ENCODE data around the gene OVAAL.

DNA sequence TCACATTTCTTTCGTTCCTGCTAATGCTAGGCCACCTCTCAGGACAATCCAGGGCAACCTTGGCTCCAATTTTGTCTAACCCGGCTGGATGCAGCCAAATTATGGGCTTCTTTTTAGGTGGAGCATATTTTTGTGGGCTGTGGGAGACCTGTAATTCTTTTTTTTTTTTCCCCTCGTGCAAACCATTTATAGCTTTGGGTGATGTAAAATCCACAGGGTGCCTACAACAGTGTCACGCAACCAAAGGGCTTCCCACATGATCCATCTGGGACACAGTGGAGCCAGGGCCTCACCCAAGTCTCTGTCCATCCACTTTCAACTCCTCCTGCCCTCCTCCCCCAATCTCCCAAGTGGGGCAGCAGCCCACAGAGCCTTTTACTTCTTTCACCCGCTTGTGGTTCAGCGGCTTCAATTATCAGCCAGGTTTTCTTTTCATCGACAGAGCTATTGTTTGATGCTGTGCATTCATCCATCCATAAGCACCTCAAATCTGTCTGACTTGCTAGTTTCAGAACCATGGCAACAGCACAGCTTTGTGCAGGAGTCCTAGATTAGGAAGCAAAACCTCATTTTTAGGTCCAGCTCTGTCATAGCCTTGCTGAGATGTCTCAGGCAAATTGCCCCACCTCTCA is 10.0 kb upstream of the OVAAL start:
- TF ChIP-seq, protein P1, sequence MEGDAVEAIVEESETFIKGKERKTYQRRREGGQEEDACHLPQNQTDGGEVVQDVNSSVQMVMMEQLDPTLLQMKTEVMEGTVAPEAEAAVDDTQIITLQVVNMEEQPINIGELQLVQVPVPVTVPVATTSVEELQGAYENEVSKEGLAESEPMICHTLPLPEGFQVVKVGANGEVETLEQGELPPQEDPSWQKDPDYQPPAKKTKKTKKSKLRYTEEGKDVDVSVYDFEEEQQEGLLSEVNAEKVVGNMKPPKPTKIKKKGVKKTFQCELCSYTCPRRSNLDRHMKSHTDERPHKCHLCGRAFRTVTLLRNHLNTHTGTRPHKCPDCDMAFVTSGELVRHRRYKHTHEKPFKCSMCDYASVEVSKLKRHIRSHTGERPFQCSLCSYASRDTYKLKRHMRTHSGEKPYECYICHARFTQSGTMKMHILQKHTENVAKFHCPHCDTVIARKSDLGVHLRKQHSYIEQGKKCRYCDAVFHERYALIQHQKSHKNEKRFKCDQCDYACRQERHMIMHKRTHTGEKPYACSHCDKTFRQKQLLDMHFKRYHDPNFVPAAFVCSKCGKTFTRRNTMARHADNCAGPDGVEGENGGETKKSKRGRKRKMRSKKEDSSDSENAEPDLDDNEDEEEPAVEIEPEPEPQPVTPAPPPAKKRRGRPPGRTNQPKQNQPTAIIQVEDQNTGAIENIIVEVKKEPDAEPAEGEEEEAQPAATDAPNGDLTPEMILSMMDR (IDR thresholded peaks at IDR 0.05) = no peak
- no peak for TF ChIP-seq POLR2A (IDR thresholded peaks at IDR 0.05)

Measured in body of pancreas (tissue), 4 donors.